MM.1S (cell line): Measurements from ENCODE around the gene TCF7L2.

Experiments used
- CTCF ChIP-seq: fragments of 300-600 bp; sonication (generic); IDR thresholded peaks from 2 replicates; pipeline ENCODE4 v1.5.1; 2016; ENCODE audit warnings: antibody characterized with exemption, low read length, mixed read lengths
- EZH2 ChIP-seq: fragments of 300-600 bp; sonication (generic); optimal IDR thresholded peaks from 2 replicates; pipeline ENCODE3; 2017; ENCODE audit warnings: low read depth, mild to moderate bottlenecking, antibody characterized with exemption, low read length, mixed read lengths
- EZH2phosphoT487 ChIP-seq: fragments of 300-600 bp; sonication (generic); IDR thresholded peaks from 2 replicates; pipeline ENCODE4 v1.6.1; 2018; ENCODE audit warnings: antibody characterized with exemption, low read length

- no peak for TF ChIP-seq CTCF
- no peak for TF ChIP-seq EZH2
- TF ChIP-seq EZH2phosphoT487 = no peak
These were observed 237.2 kb downstream of the TCF7L2 start for GRCh38 chr10:113187063-113187777.
